ENCODE data around the gene FBXO31.

Gene FBXO31

DNA sequence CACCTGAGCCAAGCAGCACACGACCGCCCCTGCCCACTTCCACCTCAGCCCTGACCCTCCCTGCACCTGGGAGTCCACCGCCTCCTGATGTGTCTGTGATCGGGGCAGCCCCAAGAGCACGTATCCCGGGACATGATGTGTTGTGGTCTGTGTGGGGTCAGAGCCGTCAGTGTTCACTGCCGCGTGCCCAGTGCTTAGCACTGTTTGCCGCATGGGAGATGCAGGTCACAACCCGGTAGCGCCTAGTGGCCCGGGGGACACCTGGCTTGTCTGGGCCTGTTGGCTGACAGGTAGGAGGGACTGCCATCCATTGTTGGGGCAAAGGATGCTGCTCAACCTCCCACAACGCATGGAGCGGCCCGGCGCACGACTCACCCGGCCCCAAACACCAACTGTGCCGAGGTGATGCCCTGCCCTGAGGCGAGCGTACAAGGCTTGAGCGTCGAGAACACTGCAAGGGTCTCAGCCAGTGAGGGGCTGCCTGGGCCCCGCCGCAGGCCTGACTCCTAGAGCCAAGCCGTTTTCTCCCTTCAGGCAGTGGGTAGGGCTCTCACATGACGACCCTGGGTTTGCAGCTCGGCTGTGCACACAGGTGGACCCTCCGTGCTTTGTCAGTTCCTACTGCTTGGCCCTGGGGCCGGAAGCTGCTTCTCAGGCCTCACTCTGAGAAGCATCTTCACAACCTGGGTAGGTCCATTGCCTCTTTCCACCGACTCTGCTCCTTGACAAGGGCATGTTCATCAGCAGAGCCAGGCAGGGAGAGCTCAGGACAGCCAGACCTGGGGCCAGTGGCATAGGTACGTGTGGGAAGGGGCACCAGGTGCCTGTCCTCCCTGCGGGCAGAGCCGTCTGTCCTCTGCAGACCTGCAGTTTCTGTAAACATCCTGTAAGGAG lies 60.5 kb downstream of the FBXO31 start:
- POLR2A ChIA-PET = interaction anchor here (1.2 kb wide), 1 partner anchor 61 kb away, joined by 4 read pairs; the partner anchor contains the start of gene FBXO31
- TF ChIP-seq ZNF473 (tag by site-specific recombination; IDR thresholded peaks at IDR 0.05) (no peak), OSR2 (tag by site-specific recombination; IDR thresholded peaks at IDR 0.05) (no peak), ZNF521 (tag by site-specific recombination; IDR thresholded peaks at IDR 0.05) (no peak), SP2 (tag by site-specific recombination; IDR thresholded peaks at IDR 0.05) (no peak), FEZF1 (tag by site-specific recombination; IDR thresholded peaks at IDR 0.05) (no peak), MEIS1 (CRISPR knock-in tag; IDR thresholded peaks at IDR 0.05; ENCODE audit: borderline replicate concordance) (no peak), ZNF292 (tag by site-specific recombination; IDR thresholded peaks at IDR 0.05; ENCODE audit: borderline replicate concordance, low read depth) (no peak), ZNF366 (tag by site-specific recombination; conservative IDR thresholded peaks at IDR 0.05) (no peak)
- TF ChIP-seq, protein P1, sequence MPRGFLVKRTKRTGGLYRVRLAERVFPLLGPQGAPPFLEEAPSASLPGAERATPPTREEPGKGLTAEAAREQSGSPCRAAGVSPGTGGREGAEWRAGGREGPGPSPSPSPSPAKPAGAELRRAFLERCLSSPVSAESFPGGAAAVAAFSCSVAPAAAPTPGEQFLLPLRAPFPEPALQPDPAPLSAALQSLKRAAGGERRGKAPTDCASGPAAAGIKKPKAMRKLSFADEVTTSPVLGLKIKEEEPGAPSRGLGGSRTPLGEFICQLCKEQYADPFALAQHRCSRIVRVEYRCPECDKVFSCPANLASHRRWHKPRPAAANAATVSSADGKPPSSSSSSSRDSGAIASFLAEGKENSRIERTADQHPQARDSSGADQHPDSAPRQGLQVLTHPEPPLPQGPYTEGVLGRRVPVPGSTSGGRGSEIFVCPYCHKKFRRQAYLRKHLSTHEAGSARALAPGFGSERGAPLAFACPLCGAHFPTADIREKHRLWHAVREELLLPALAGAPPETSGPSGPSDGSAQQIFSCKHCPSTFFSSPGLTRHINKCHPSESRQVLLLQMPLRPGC (tag by site-specific recombination; IDR thresholded peaks at IDR 0.05) = no peak
- Histone ChIP-seq H3K27ac (ENCODE audit: extremely low read depth, low read depth, low read length) (no peak overlapping the region), H3K36me3 (ENCODE audit: control insufficient read depth in 2 of 2, insufficient read depth in 1 of 2, low read length in 2 of 2) (peaks cover 0 to 21% of the 10 kb centered on the region in 2 experiments; a peak in 1 of 3 replicates), H3K4me1 (ENCODE audit: control insufficient read depth, insufficient read depth, low read length) (no peaks in the 10 kb centered on the region; the same call in 1 of the 2 replicates), H3K4me3 (ENCODE audit: low read depth, low read length) (no peak overlapping the region), H3K9me3 (ENCODE audit: control insufficient read depth, insufficient read depth, low read depth, low read length) (no peaks in the 10 kb centered on the region)
- CTCF ChIA-PET = interaction anchor here (0.6 kb wide), 1 partner anchor 42 kb away, joined by 4 read pairs; no protein-coding TSS in a partner anchor

DNA sequence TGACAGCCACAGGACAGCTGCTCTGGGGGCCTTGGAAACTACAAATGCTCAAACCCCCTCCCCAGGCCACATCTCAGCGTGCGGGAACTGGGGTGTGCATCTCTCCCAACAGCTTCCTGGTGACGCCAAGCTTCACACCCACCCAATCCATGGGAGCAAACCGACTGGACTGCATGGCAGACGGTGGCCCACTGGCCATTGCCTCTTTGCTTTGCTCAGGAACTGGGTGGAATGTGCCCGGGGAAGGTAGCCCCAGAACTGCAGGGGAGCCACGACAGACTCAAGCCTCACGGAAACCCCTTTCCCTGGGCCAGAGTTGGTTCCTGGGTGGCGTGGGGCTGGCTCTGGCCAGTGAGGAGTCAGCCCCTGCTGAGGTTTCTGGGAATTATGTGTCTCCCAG lies 61.2 kb downstream of the FBXO31 start:
- ChIA-PET POLR2A (no interaction called here), CTCF (interaction anchor here (0.7 kb wide), 1 partner anchor 9 kb away, joined by 3 read pairs; no protein-coding TSS in a partner anchor)

More for the DNA sequence above, 61.2 kb downstream of the FBXO31 start:
- TF ChIP-seq, protein P2, sequence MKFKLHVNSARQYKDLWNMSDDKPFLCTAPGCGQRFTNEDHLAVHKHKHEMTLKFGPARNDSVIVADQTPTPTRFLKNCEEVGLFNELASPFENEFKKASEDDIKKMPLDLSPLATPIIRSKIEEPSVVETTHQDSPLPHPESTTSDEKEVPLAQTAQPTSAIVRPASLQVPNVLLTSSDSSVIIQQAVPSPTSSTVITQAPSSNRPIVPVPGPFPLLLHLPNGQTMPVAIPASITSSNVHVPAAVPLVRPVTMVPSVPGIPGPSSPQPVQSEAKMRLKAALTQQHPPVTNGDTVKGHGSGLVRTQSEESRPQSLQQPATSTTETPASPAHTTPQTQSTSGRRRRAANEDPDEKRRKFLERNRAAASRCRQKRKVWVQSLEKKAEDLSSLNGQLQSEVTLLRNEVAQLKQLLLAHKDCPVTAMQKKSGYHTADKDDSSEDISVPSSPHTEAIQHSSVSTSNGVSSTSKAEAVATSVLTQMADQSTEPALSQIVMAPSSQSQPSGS (tag by site-specific recombination; IDR thresholded peaks at IDR 0.05; ENCODE audit: low read depth) = no peak
- TF ChIP-seq OSR2 (tag by site-specific recombination; IDR thresholded peaks at IDR 0.05) (no peak), ZNF843 (tag by site-specific recombination; IDR thresholded peaks at IDR 0.05) (no peak), ZXDB (tag by site-specific recombination; IDR thresholded peaks at IDR 0.05) (no peak), ZNF404 (tag by site-specific recombination; IDR thresholded peaks at IDR 0.05) (no peak), ZNF660 (tag by site-specific recombination; IDR thresholded peaks at IDR 0.05) (no peak), ZNF514 (tag by site-specific recombination; IDR thresholded peaks at IDR 0.05) (no peak), ZNF791 (tag by site-specific recombination; IDR thresholded peaks at IDR 0.05) (no peak), ZNF544 (tag by site-specific recombination; IDR thresholded peaks at IDR 0.05) (no peak), ZNF426 (tag by site-specific recombination; IDR thresholded peaks at IDR 0.05) (no peak), ZNF624 (tag by site-specific recombination; IDR thresholded peaks at IDR 0.05) (no peak), ZBTB21 (tag by site-specific recombination; IDR thresholded peaks at IDR 0.05) (no peak), GFI1B (tag by site-specific recombination; IDR thresholded peaks at IDR 0.05) (no peak), KLF7 (tag by site-specific recombination; IDR thresholded peaks at IDR 0.05; ENCODE audit: borderline replicate concordance) (no peak), ZNF473 (tag by site-specific recombination; IDR thresholded peaks at IDR 0.05) (no peak), ZSCAN16 (tag by site-specific recombination; IDR thresholded peaks at IDR 0.05) (no peak), REPIN1 (tag by site-specific recombination; IDR thresholded peaks at IDR 0.05; ENCODE audit: low read depth) (no peak)
- TF ChIP-seq, protein P3, sequence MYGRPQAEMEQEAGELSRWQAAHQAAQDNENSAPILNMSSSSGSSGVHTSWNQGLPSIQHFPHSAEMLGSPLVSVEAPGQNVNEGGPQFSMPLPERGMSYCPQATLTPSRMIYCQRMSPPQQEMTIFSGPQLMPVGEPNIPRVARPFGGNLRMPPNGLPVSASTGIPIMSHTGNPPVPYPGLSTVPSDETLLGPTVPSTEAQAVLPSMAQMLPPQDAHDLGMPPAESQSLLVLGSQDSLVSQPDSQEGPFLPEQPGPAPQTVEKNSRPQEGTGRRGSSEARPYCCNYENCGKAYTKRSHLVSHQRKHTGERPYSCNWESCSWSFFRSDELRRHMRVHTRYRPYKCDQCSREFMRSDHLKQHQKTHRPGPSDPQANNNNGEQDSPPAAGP (tag by site-specific recombination; IDR thresholded peaks at IDR 0.05) = no peak
- TF ChIP-seq, protein P4, sequence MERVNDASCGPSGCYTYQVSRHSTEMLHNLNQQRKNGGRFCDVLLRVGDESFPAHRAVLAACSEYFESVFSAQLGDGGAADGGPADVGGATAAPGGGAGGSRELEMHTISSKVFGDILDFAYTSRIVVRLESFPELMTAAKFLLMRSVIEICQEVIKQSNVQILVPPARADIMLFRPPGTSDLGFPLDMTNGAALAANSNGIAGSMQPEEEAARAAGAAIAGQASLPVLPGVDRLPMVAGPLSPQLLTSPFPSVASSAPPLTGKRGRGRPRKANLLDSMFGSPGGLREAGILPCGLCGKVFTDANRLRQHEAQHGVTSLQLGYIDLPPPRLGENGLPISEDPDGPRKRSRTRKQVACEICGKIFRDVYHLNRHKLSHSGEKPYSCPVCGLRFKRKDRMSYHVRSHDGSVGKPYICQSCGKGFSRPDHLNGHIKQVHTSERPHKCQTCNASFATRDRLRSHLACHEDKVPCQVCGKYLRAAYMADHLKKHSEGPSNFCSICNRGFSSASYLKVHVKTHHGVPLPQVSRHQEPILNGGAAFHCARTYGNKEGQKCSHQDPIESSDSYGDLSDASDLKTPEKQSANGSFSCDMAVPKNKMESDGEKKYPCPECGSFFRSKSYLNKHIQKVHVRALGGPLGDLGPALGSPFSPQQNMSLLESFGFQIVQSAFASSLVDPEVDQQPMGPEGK (tag by site-specific recombination; IDR thresholded peaks at IDR 0.05) = no peak
- TF ChIP-seq, protein P5, sequence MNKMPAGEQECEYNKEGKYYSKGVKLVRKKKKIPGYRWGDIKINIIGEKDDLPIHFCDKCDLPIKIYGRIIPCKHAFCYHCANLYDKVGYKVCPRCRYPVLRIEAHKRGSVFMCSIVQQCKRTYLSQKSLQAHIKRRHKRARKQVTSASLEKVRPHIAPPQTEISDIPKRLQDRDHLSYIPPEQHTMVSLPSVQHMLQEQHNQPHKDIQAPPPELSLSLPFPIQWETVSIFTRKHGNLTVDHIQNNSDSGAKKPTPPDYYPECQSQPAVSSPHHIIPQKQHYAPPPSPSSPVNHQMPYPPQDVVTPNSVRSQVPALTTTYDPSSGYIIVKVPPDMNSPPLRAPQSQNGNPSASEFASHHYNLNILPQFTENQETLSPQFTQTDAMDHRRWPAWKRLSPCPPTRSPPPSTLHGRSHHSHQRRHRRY (tag by site-specific recombination; IDR thresholded peaks at IDR 0.05) = no peak
- Histone ChIP-seq H3K4me3 (ENCODE audit: low read depth, low read length) (no peak overlapping the region), H3K36me3 (ENCODE audit: control insufficient read depth in 2 of 2, insufficient read depth in 1 of 2, low read length in 2 of 2) (peaks cover 0 to 16% of the 10 kb centered on the region in 2 experiments; a peak in 1 of 3 replicates), H3K27ac (ENCODE audit: extremely low read depth, low read depth, low read length) (no peak overlapping the region), H3K9me3 (ENCODE audit: control insufficient read depth, insufficient read depth, low read depth, low read length) (no peaks in the 10 kb centered on the region), H3K4me1 (ENCODE audit: control insufficient read depth, insufficient read depth, low read length) (no peaks in the 10 kb centered on the region; the same call in 1 of the 2 replicates)

All from HEK293 (cell line).